ENCODE results near the gene CAPNS1.
"Not testable (repeated sequence)": the region's sequence is repeated elsewhere in the genome, so short reads cannot be mapped to it uniquely, and the experiment has no call there.

The CAPNS1 gene

GRCh38 chr19:36121486-36122124 lies 18.3 kb upstream of the CAPNS1 start:
- Histone ChIP-seq H3K9ac (no peak overlapping the region), H3K4me2 (no peak overlapping the region), H3K27me3 (ENCODE audit: insufficient read depth, low read depth) (no peaks in the 10 kb centered on the region), H3K4me3 (IDR thresholded peaks at IDR 0.05; ENCODE audit: insufficient read depth, low read depth, low read length) (no peak overlapping the region), H3K4me1 (ENCODE audit: low read depth, poor library complexity, severe bottlenecking) (peaks cover 5% of the 10 kb centered on the region), H4K20me1 (ENCODE audit: insufficient read depth) (no peaks in the 10 kb centered on the region), H3K27ac (no peak overlapping the region), H3K79me2 (ENCODE audit: insufficient read depth, low read depth) (no peaks in the 10 kb centered on the region), H2AFZ (ENCODE audit: low read depth) (no peak overlapping the region), H3K36me3 (ENCODE audit: insufficient read depth) (peaks cover 3% of the 10 kb centered on the region; the same call in 1 of the 2 replicates)
- no peak for TF ChIP-seq CTCF (conservative IDR thresholded peaks at IDR 0.05; ENCODE audit: low read depth, low read length)

GRCh38 chr19:36125557-36125956 lies 14.3 kb upstream of the CAPNS1 start:
- H3K36me3 ChIP-seq (ENCODE audit: insufficient read depth) = no peaks in the 10 kb centered on the region; the same call in 1 of the 2 replicates

GRCh38 chr19:36128392-36128736 lies 11.5 kb upstream of the CAPNS1 start:
- Histone ChIP-seq H3K27me3 (ENCODE audit: insufficient read depth, low read depth) (no peaks in the 10 kb centered on the region), H3K36me3 (ENCODE audit: insufficient read depth) (no peaks in the 10 kb centered on the region), H3K9ac (peak overlapping the region; percentile 63; the same call in 1 of the 2 replicates), H3K4me3 (IDR thresholded peaks at IDR 0.05; ENCODE audit: insufficient read depth, low read depth, low read length) (no peak overlapping the region), H4K20me1 (ENCODE audit: insufficient read depth) (no peaks in the 10 kb centered on the region), H3K4me2 (peak overlapping the region; percentile 75), H3K79me2 (ENCODE audit: insufficient read depth, low read depth) (no peaks in the 10 kb centered on the region), H3K4me1 (ENCODE audit: low read depth, poor library complexity, severe bottlenecking) (peaks cover 6% of the 10 kb centered on the region), H2AFZ (ENCODE audit: low read depth) (peak overlapping the region; percentile 92), H3K27ac (peak overlapping the region; percentile 73)
- no peak for TF ChIP-seq CTCF (conservative IDR thresholded peaks at IDR 0.05; ENCODE audit: low read depth, low read length)

More at GRCh38 chr19:36125557-36125956, 14.3 kb upstream of the CAPNS1 start:
- H2AFZ ChIP-seq (ENCODE audit: low read depth) = no peak overlapping the region
- H3K4me1 ChIP-seq (ENCODE audit: low read depth, poor library complexity, severe bottlenecking) = peaks cover 6% of the 10 kb centered on the region
- H3K27me3 ChIP-seq (ENCODE audit: insufficient read depth, low read depth) = no peaks in the 10 kb centered on the region
- TF ChIP-seq CTCF (conservative IDR thresholded peaks at IDR 0.05; ENCODE audit: low read depth, low read length) = no peak
- no peaks in the 10 kb centered on the region for H3K79me2 ChIP-seq (ENCODE audit: insufficient read depth, low read depth)
- H4K20me1 ChIP-seq (ENCODE audit: insufficient read depth) = no peaks in the 10 kb centered on the region
- H3K27ac ChIP-seq = no peak overlapping the region
- H3K9ac ChIP-seq = no peak overlapping the region
- H3K4me2 ChIP-seq = no peak overlapping the region
- no peak overlapping the region for H3K4me3 ChIP-seq (IDR thresholded peaks at IDR 0.05; ENCODE audit: insufficient read depth, low read depth, low read length)

- not testable (repeated sequence) for H3K4me3 ChIP-seq (IDR thresholded peaks at IDR 0.05; ENCODE audit: insufficient read depth, low read depth, low read length); H3K4me2 ChIP-seq; H3K36me3 ChIP-seq (ENCODE audit: insufficient read depth); H3K79me2 ChIP-seq (ENCODE audit: insufficient read depth, low read depth); H3K9ac ChIP-seq; H3K27ac ChIP-seq; H4K20me1 ChIP-seq (ENCODE audit: insufficient read depth); H2AFZ ChIP-seq (ENCODE audit: low read depth); H3K27me3 ChIP-seq (ENCODE audit: insufficient read depth, low read depth)
- peaks cover 11% of the 10 kb centered on the region for H3K4me1 ChIP-seq (ENCODE audit: low read depth, poor library complexity, severe bottlenecking)
Measured at GRCh38 chr19:36131221-36131620, 8.6 kb upstream of the CAPNS1 start.

- not testable (repeated sequence) for H3K9ac ChIP-seq; H2AFZ ChIP-seq (ENCODE audit: low read depth); H3K4me2 ChIP-seq; H4K20me1 ChIP-seq (ENCODE audit: insufficient read depth); H3K4me3 ChIP-seq (IDR thresholded peaks at IDR 0.05; ENCODE audit: insufficient read depth, low read depth, low read length); H3K27me3 ChIP-seq (ENCODE audit: insufficient read depth, low read depth); H3K27ac ChIP-seq; H3K36me3 ChIP-seq (ENCODE audit: insufficient read depth); H3K79me2 ChIP-seq (ENCODE audit: insufficient read depth, low read depth)
- peaks cover 34% of the 10 kb centered on the region for H3K4me1 ChIP-seq (ENCODE audit: low read depth, poor library complexity, severe bottlenecking)
Measured at GRCh38 chr19:36134867-36135266, 5.0 kb upstream of the CAPNS1 start.

Data from KMS-11 (cell line).